Measurements from ENCODE around the gene CBX1.

- TF ChIP-seq TAF1 (CRISPR knock-in tag; IDR thresholded peaks at IDR 0.05) (no peak), MYC (CRISPR knock-in tag; IDR thresholded peaks at IDR 0.05; ENCODE audit: borderline replicate concordance) (no peak), RXRA (CRISPR knock-in tag; IDR thresholded peaks at IDR 0.05) (no peak), POLR2A (IDR thresholded peaks at IDR 0.05; ENCODE audit: insufficient read depth in 1 of 2, low read depth in 2 of 2, low read length in 2 of 2) (no peak; a peak in 1 of 4 replicates), ZNF121 (CRISPR knock-in tag; IDR thresholded peaks at IDR 0.05) (no peak), YY1 (IDR thresholded peaks at IDR 0.05; ENCODE audit: insufficient read depth, insufficient replicate concordance, low read depth, low read length) (no peak), ESRRA (CRISPR knock-in tag; IDR thresholded peaks at IDR 0.05; ENCODE audit: low read depth) (no peak), FOXP1 (IDR thresholded peaks at IDR 0.05) (no peak), FOXP1 (CRISPR knock-in tag; IDR thresholded peaks at IDR 0.05) (peak; percentile 60; the same call in 1 of the 2 replicates), PREB (CRISPR knock-in tag; IDR thresholded peaks at IDR 0.05) (no peak), HNF4G (IDR thresholded peaks at IDR 0.05; ENCODE audit: borderline replicate concordance, low read depth, low read length) (no peak), HNF4G (CRISPR knock-in tag; IDR thresholded peaks at IDR 0.05; ENCODE audit: borderline replicate concordance, low read depth) (0 out of 2 replicates have a peak, but pooled peaks have one; percentile 55)
- TF ChIP-seq, protein P1, sequence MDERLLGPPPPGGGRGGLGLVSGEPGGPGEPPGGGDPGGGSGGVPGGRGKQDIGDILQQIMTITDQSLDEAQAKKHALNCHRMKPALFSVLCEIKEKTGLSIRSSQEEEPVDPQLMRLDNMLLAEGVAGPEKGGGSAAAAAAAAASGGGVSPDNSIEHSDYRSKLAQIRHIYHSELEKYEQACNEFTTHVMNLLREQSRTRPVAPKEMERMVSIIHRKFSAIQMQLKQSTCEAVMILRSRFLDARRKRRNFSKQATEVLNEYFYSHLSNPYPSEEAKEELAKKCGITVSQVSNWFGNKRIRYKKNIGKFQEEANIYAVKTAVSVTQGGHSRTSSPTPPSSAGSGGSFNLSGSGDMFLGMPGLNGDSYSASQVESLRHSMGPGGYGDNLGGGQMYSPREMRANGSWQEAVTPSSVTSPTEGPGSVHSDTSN (CRISPR knock-in tag; IDR thresholded peaks at IDR 0.05), result no peak
Observed at GRCh38 chr17:48052956-48053757, 48.1 kb downstream of the CBX1 start.
